Natural killer cell treated with Interleukin-12 subunit alpha and Interleukin-12 subunit beta and Interleukin-15 and Interleukin-18, amount 100 ng/mL, for 72 hours (primary cell): ENCODE results near the gene TRAPPC11. TPM values are rescaled to one million over a fixed set of nuclear protein-coding genes. Genes with fewer than 3 reads are reported as not detected.
"Not testable (repeated sequence)": the region's sequence is repeated elsewhere in the genome, so short reads cannot be mapped to it uniquely, and the experiment has no call there.

Experiments
- ATAC-seq, 2 donors: fragments of 150-1000 bp; cut with Tn5 transposase in 1 of 2; sonication (Bioruptor Pico), chemical (Tn5 transposase) in 1 of 2; 2 replicates each; pipeline ENCODE4 v1.10.0; 2021
- DNase-seq: peaks from one replicate; pipeline ENCODE4 v3.0.0; 2022; ENCODE audit warnings: low spot score
- H3K27ac Mint-ChIP-seq, 2 donors: 1 replicate in 1 of 2; 2 replicates in 1 of 2; pipeline ENCODE4 v1.8.0; 2022; ENCODE audit warnings: mixed read lengths in 2 of 2, mild to moderate bottlenecking in 1 of 2, moderate library complexity in 1 of 2
- H3K27me3 Mint-ChIP-seq, 2 donors: 1 replicate in 1 of 2; 2 replicates in 1 of 2; pipeline ENCODE4 v1.8.0; 2022; ENCODE audit warnings: mixed read lengths in 2 of 2
- H3K36me3 Mint-ChIP-seq: one replicate; pipeline ENCODE4 v1.8.0; 2022; ENCODE audit warnings: mixed read lengths
- H3K4me1 Mint-ChIP-seq, 2 donors: 1 replicate in 1 of 2; 2 replicates in 1 of 2; pipeline ENCODE4 v1.8.0; 2022; ENCODE audit warnings: low read depth in 2 of 2, mixed read lengths in 2 of 2, mild to moderate bottlenecking in 1 of 2
- H3K4me3 Mint-ChIP-seq: one replicate; pipeline ENCODE4 v1.8.0; 2022; ENCODE audit warnings: mixed read lengths
- H3K9me3 Mint-ChIP-seq: 2 replicates; pipeline ENCODE4 v1.8.0; 2022; ENCODE audit warnings: mixed read lengths
- total RNA-seq, 2 donors: library from RNA; stranded (reverse); gene quantifications; one replicate each; pipeline ENCODE4 v1.2.3, GENCODE V29; 2022

Gene TRAPPC11
- 10 to 100 TPM; 43.0 to 47.0 TPM for total RNA-seq

DNA sequence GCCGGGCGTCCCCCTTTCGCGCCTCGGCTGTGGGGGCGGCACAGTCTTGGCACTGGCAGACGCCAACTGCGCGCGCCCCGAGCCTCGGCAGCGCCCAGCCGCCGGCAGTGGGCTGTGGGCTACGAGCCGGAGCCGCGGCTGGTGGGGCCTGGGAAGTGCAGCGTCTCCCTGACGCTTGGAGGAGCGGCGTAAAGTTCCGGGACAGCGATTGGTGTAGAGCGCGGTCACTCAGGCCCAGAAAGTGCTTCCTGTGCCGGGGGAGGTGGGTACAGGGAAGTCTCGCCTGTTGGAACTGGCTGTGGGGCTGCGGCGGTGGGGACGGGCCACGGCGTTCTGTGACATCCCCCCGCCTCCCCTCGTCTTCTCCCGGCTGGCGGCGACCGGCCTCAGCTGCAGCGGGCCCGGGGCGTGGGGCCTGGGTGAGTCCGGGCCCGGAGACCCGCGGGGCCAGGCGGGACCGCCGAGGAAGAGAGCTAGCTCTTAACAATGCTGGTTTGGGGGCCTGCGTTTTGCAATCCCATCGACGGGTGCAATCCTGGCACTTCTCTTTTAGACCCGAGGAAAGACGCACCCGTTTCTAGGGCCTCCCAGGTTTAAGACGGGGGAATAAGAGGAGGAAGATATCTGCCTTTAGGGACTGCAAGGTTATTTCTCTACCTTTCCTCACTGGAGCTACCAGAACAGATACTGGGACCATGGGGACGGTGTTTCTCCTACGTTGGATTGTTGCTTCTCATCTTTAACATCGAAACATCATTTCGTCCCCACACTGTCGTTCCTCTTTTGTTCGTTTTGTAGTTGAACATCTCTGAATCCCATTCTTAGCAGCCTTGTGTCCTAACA is at the start of gene TRAPPC11, which contains the start of gene RWDD4:
TSS of gene TRAPPC11 (plus strand) at position 265 of the 843 bp plus-strand sequence. CDS start 4,575 bp downstream, outside the sequence.
TSS of gene RWDD4 (minus strand) at position 157 of the 843 bp plus-strand sequence. CDS start 233 bp downstream, outside the sequence.
- no peaks in the 10 kb centered on the region for H3K9me3 Mint-ChIP-seq
- H3K27ac Mint-ChIP-seq: peak within 1 kb of the TSS; percentile 71 to 85
- DNase-seq (peak; percentile 98), ATAC-seq (peak; percentile 100)
- H3K36me3 Mint-ChIP-seq: peaks cover 11% of the 10 kb centered on the region
- H3K27me3 Mint-ChIP-seq: no peaks in the 10 kb centered on the region
- peaks cover 26 to 34% of the 10 kb centered on the region in 2 donors for H3K4me1 Mint-ChIP-seq
- H3K4me3 Mint-ChIP-seq: peak within 1 kb of the TSS; percentile 97

DNA sequence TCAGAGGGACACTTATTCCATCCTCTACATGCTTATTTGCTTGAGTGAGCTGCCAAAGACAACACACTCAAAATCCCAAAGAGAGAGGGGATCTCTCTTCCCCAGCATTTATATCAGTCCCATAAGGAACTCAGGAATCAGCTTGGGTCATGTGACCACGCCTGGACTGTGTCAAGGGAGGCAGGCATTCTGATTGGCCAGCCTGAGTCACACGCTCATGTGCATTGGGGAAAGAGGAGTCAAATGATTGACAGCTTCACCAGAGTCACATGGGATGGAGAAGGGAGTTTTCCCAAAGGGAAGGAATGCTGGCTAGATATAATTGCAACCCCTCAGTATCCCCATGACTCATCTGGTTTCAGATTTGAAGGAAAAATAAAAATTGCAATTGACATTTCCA is 49.1 kb upstream of the TRAPPC11 start:
- H3K36me3 Mint-ChIP-seq: no peaks in the 10 kb centered on the region
- H3K9me3 Mint-ChIP-seq: no peaks in the 10 kb centered on the region
- no peak overlapping the region for H3K4me3 Mint-ChIP-seq
- no peak overlapping the region for H3K27ac Mint-ChIP-seq
- peaks cover 0 to 6% of the 10 kb centered on the region in 2 donors for H3K27me3 Mint-ChIP-seq
- H3K4me1 Mint-ChIP-seq: no peaks in the 10 kb centered on the region
- ATAC-seq (no peak), DNase-seq (no peak)

DNA sequence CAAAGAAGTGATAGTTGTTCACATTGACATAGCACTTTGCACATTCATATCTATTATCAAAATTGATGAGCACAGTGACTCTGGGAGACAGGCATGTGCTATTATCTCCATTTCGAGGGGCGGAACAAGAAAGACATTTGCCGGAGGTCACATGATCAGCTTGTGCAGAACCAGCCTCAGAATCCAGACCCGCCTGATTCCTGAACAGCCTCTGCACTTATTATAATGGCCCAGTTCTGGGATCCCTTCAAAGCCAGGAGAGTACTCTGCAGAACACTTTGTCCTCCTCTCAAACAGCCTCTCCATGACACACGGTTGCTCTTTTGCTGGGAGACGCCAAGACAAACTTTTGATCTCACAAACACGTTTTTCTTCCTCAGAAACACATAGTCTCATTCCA is 48.5 kb upstream of the TRAPPC11 start:
- no peak overlapping the region for H3K27ac Mint-ChIP-seq
- H3K27me3 Mint-ChIP-seq: peaks cover 0 to 6% of the 10 kb centered on the region in 2 donors
- ATAC-seq (no peak), DNase-seq (no peak)
- H3K4me1 Mint-ChIP-seq: no peaks in the 10 kb centered on the region
- no peaks in the 10 kb centered on the region for H3K9me3 Mint-ChIP-seq
- H3K36me3 Mint-ChIP-seq: no peaks in the 10 kb centered on the region
- H3K4me3 Mint-ChIP-seq: no peak overlapping the region

DNA sequence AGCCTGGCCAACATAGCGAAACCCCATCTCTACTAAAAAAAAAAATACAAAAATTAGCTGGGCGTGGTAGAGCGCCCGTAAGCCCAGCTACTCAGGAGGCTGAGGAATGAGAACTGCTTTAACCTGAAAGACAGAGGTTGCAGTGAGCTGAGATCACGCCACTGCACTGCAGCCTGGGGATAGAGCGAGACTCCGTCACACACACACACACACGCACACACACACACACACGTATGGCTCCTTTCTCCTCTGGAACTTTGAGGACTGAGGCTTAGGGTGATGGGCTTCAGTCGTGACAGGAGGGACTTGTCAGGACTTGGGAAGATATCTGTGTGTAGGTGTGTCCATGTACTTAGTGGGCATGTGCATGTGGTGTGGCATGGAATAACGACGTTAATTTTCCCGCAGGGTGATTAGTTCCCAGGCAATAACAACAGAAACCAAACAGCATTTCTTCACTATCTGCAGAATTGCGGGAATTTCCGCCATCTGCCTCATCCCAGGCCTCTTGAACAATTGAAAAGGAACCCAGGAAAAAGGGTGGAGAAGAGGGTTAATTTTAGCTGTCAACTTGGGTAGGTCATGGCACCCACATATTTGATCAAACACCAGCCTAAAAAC is 47.8 kb upstream of the TRAPPC11 start:
- Mint-ChIP-seq H3K9me3 (no peaks in the 10 kb centered on the region), H3K27ac (no peak overlapping the region), H3K4me3 (no peak overlapping the region), H3K36me3 (no peaks in the 10 kb centered on the region), H3K4me1 (no peaks in the 10 kb centered on the region), H3K27me3 (peaks cover 0 to 6% of the 10 kb centered on the region in 2 donors)
- ATAC-seq (no peak), DNase-seq (no peak)

DNA sequence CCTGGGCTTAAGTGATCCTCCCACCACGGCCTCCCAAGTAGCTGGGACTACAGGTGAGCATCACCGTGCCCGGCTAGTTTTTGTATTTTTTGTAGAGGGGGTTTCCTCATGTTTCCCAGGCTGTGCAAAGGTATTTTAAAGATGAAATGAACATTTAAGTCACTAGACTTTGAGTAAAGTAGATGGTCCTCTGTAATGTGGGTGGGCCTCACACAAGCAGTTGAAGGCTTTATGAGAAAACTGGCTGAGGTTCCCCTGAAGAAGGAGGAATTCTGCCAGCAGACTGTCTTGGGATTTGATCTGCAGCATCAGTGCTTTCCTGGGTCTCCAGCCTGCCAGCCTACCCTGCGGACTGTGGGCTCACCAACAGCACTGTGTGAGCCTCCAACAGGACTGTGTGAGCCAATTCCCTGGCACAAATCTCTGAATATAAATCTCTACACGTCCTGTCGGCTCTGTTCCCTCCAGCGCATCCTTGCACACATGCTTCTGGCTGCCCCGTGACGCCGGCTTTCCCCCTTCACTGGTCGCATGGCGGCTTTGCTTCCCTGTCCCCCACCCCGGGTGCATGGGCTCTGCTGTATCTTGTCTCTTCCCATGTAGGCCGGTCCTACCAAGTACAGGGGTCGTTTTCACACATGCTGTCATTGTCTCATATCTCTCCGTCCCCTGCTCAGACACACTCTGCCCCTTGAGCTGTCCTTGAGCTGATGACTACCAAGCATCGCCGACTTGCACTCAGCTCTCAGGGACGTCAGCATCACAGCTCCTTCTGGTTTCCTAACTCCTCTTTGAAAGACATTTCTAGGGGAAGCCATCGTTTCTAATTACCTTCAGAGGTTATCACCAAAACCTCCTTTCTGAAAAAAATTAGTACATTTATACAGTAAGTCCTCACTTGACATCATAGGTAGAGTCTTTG is 46.5 kb upstream of the TRAPPC11 start:
- peaks cover 6 to 7% of the 10 kb centered on the region in 2 donors for H3K27me3 Mint-ChIP-seq
- H3K4me1 Mint-ChIP-seq: no peaks in the 10 kb centered on the region
- H3K36me3 Mint-ChIP-seq: no peaks in the 10 kb centered on the region
- no peak overlapping the region for H3K4me3 Mint-ChIP-seq
- no peaks in the 10 kb centered on the region for H3K9me3 Mint-ChIP-seq
- ATAC-seq (peak; percentile 27 to 52), DNase-seq (no peak)
- H3K27ac Mint-ChIP-seq: no peak overlapping the region

DNA sequence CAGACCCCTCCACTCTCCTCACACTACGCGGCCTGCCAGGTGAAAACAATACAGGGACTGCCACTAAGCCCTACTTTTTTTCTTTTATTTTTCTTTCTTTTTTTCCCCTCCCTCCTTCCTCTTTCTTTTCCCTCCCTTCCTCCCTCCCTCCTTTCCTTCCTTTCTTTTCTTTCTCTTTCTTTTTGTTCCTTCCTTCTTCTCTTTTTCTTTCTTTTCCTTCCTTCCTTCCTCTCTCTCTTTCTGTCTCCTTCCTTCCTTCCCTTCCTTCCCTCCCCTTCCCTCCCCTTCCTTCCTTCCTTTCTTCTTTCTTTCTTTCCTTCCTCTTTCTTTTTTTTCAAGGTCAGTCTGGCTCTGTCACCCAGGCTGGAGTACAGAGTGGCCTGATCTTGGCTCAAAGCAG is 42.0 kb upstream of the TRAPPC11 start:
- H3K9me3 Mint-ChIP-seq: no peaks in the 10 kb centered on the region
- ATAC-seq (no peak), DNase-seq (no peak)
- H3K4me1 Mint-ChIP-seq: no peaks in the 10 kb centered on the region
- H3K36me3 Mint-ChIP-seq: no peaks in the 10 kb centered on the region
- peaks cover 10 to 13% of the 10 kb centered on the region in 2 donors for H3K27me3 Mint-ChIP-seq
- no peak overlapping the region for H3K27ac Mint-ChIP-seq
- H3K4me3 Mint-ChIP-seq: no peak overlapping the region

DNA sequence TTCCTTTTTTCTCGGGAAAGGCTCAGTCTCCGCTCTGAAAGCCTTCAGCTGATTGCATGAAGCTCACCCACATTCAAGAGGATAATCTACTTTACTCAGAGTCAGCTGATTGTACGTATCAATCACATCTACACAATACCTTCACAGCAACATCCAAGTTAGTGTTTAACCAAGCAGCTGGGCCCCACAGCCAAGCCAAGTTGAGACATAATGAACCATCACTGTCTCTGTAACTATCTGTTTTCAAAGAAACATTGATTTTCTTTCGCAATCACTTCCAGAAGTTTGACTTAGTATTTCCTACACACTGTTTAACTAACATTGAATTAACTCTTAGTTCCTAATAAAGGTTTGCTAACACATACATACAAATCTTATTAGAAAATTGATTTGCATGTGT is 40.4 kb upstream of the TRAPPC11 start:
- H3K9me3 Mint-ChIP-seq: no peaks in the 10 kb centered on the region
- no peak for ATAC-seq
- no peak overlapping the region for H3K27ac Mint-ChIP-seq

DNA sequence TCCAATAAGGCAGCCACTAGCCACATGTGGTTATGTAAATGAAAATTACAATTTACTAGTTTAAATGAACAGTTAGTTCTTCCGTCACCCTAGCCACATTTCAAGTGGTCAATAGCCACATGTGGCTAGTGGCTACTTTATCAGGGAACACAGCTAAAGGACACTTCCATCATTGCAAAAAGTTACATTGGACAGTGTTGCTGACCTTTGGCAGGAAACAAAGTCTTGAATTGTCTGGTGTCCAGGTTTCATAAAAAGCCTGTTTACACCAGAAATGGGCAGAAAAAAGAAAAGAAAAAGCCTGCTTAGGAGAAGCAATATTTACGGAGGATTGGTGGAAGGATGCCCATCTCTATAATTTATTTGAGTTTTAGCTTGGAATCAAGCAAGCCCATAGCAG is 38.7 kb upstream of the TRAPPC11 start:
- Mint-ChIP-seq H3K4me1 (no peaks in the 10 kb centered on the region), H3K27me3 (peaks cover 8 to 13% of the 10 kb centered on the region in 2 donors), H3K9me3 (no peaks in the 10 kb centered on the region), H3K27ac (no peak overlapping the region), H3K36me3 (no peaks in the 10 kb centered on the region), H3K4me3 (no peak overlapping the region)
- DNase-seq: no peak
- ATAC-seq: no peak

More for the DNA sequence above, 40.4 kb upstream of the TRAPPC11 start:
- no peaks in the 10 kb centered on the region for H3K4me1 Mint-ChIP-seq
- H3K36me3 Mint-ChIP-seq: no peaks in the 10 kb centered on the region
- peaks cover 11 to 13% of the 10 kb centered on the region in 2 donors for H3K27me3 Mint-ChIP-seq
- H3K4me3 Mint-ChIP-seq: no peak overlapping the region
- no peak for DNase-seq

DNA sequence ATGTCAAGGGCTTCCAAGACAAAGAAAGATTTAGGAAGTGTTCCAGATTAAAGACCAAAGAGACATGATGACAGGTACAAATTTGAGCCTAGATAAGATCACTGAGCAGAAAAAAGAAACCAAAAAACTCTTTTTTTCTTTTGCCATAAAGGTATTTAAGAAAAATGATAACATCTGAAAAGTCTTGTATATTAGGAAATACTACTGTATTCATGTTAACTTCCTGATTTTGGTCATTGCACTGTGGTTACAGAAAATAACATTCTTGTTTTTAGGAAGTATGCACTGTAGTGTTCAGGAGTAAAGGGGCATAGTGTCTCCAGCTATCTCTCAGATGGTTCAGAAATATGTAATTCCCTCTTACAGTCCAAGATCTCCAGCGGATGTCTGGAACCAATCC is 37.2 kb upstream of the TRAPPC11 start:
- Mint-ChIP-seq H3K4me3 (no peak overlapping the region), H3K4me1 (no peaks in the 10 kb centered on the region), H3K27me3 (peaks cover 8 to 12% of the 10 kb centered on the region in 2 donors), H3K9me3 (no peaks in the 10 kb centered on the region), H3K27ac (no peak overlapping the region), H3K36me3 (no peaks in the 10 kb centered on the region)
- DNase-seq (no peak), ATAC-seq (no peak)

DNA sequence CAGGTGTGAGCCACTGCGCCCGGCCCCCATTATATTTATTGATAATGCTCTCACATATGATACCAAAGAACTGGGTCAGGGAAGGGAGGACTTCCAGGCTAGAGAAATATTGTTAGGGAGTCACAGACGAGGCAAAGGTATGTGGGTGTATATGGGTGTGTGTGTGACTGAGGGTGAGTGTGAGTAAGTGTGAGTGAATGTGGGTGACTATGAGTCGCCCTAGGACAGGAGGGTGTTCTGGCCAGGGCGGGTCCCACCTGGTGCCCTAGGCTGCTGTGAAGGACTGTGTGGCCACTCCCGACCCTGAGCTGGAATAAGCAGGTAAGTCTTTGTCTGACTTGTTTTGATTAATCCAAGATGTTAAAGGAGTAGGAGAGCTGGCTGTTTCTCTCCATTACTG is 34.5 kb upstream of the TRAPPC11 start:
- ATAC-seq (peak in 1 of 2 donors; percentile 40), DNase-seq (no peak)
- Mint-ChIP-seq H3K27ac (no peak overlapping the region), H3K9me3 (no peaks in the 10 kb centered on the region), H3K36me3 (no peaks in the 10 kb centered on the region), H3K27me3 (peaks cover 6 to 8% of the 10 kb centered on the region in 2 donors), H3K4me3 (no peak overlapping the region), H3K4me1 (no peaks in the 10 kb centered on the region)

DNA sequence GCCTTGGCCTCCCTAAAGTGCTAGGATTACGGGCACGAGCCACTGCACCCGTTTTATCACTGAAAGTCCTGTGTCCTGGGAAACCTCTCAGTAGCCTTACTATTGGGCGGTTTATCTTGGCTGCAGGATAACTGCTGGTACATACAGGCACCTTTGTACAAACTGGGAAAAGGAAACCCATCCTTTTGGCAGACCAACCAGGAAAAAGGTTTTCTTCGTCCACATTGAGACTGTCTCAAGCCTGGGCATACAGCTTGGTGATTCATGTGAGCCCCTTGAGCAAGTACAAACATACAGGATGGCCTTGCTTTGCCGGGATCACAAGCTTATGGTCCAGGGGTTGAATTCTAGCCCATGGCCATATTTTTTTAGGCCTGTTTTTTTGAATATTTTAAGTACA is 32.9 kb upstream of the TRAPPC11 start:
- Mint-ChIP-seq H3K4me3 (no peak overlapping the region), H3K27me3 (peaks cover 0 to 5% of the 10 kb centered on the region in 2 donors), H3K9me3 (no peaks in the 10 kb centered on the region), H3K27ac (no peak overlapping the region), H3K36me3 (no peaks in the 10 kb centered on the region), H3K4me1 (no peaks in the 10 kb centered on the region)
- ATAC-seq (no peak), DNase-seq (no peak)

DNA sequence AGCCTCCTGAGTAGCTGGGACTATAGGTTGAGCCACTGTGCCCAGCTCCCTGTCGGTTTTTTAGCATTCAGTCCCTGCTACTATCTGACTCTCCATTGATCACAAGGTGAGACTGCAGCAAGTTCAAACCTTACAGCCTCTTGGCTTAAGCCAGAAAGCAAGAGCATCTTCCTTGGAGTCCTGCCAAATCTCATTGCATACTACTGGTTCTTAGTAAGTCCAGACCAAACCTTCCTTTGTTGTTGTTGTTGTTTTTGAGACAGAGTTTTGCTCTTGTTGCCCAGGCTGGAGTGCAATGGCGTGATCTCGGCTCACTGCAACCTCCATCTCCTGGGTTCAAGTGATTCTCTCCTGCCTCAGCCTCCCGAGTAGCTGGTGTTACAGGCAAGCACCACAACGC is 31.8 kb upstream of the TRAPPC11 start:
- not testable (repeated sequence) for H3K4me1 Mint-ChIP-seq

DNA sequence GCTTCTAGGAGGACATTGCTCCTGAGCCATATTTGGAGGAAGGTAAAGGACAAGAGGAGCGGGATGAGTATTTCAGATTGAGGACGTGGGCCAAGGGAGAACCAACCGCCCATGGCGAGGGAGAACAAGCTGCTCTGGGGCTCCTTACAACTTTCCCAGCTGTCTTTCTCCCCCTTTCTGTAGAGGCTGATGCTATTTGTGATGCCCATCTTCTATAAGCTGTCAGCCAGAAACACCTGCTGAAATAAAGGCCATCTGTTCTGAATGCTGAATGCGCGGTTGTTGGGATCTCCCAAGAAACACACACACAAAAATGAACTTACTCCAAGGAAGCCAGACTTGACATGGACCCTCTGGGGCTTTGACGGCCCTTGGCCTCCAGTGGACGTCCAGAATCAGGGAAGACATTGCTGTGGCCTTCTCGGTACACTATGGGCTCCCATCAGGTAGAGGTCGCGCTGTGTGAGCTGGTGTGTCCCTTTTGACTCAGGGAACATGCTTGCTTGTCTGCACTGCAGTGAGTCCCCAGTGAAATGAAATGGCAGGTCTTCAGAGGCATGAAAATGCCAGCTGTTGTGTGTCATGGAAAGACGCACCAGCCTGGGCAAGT is 31.0 kb upstream of the TRAPPC11 start:
- Mint-ChIP-seq H3K27ac (no peak overlapping the region), H3K9me3 (no peaks in the 10 kb centered on the region), H3K27me3 (no peaks in the 10 kb centered on the region), H3K4me1 (no peaks in the 10 kb centered on the region), H3K4me3 (no peak overlapping the region), H3K36me3 (no peaks in the 10 kb centered on the region)
- ATAC-seq: peak in 1 of 2 donors; percentile 31
- DNase-seq: no peak

More for the DNA sequence above, 31.8 kb upstream of the TRAPPC11 start:
- H3K27ac Mint-ChIP-seq, H3K36me3 Mint-ChIP-seq, DNase-seq, H3K4me3 Mint-ChIP-seq, H3K27me3 Mint-ChIP-seq, H3K9me3 Mint-ChIP-seq: not testable (repeated sequence)
- ATAC-seq: peak in 1 of 2 donors; percentile 32
